GM12892 (cell line): ENCODE data around the gene ATXN10.

Source experiments
- DNase-seq: peaks from one replicate; pipeline ENCODE4 v3.0.0; 2011; ENCODE audit not compliant: insufficient read length
- FAIRE-seq: peaks from 2 replicates; lab custom pipeline; 2011; peaks lifted over from hg19 to GRCh38; lab: Jason Lieb, UNC
- POLR2A ChIP-seq: IDR thresholded peaks from 2 replicates; pipeline ENCODE4 v1.6.1; 2011; ENCODE audit warnings: low read depth, low read length, control low read depth
- POLR2AphosphoS5 ChIP-seq: IDR thresholded peaks from 2 replicates; pipeline ENCODE4 v1.6.1; 2011; ENCODE audit warnings: low read depth, low read length, control low read depth
- TAF1 ChIP-seq: IDR thresholded peaks from 2 replicates; pipeline ENCODE4 v1.6.1; 2011; ENCODE audit warnings: low read depth, mild to moderate bottlenecking, control low read depth, low read length, borderline replicate concordance

Gene ATXN10

GRCh38 chr22:45757068-45757467 lies 85.4 kb downstream of the ATXN10 start:
- TF ChIP-seq TAF1 = no peak
- TF ChIP-seq POLR2AphosphoS5 = no peak
- no peak for TF ChIP-seq POLR2A
- FAIRE-seq (no peak), DNase-seq (no peak)

GRCh38 chr22:45757936-45758335 lies 86.3 kb downstream of the ATXN10 start:
- FAIRE-seq (no peak), DNase-seq (no peak)
- TF ChIP-seq TAF1 = no peak
- TF ChIP-seq POLR2A = no peak
- no peak for TF ChIP-seq POLR2AphosphoS5

- no peak for FAIRE-seq
- no peak for DNase-seq
- no peak for TF ChIP-seq TAF1
Observed at GRCh38 chr22:45758603-45759002, 87.0 kb downstream of the ATXN10 start.

GRCh38 chr22:45760682-45761081 lies 89.0 kb downstream of the ATXN10 start:
- DNase-seq = no peak
- TF ChIP-seq POLR2AphosphoS5 = no peak
- no peak for TF ChIP-seq TAF1
- no peak for TF ChIP-seq POLR2A
- no peak for FAIRE-seq

GRCh38 chr22:45762545-45763235 lies 91.1 kb downstream of the ATXN10 start:
- DNase-seq (no peak), FAIRE-seq (no peak)
- TF ChIP-seq POLR2A (no peak), TAF1 (no peak), POLR2AphosphoS5 (no peak)

- TF ChIP-seq POLR2A (no peak), TAF1 (no peak)
- no peak for DNase-seq
- FAIRE-seq = no peak
Observed at GRCh38 chr22:45763236-45763624, 91.6 kb downstream of the ATXN10 start.

GRCh38 chr22:45768490-45768889 lies 96.9 kb downstream of the ATXN10 start:
- TF ChIP-seq POLR2A (no peak), POLR2AphosphoS5 (no peak), TAF1 (no peak)
- no peak for FAIRE-seq
- DNase-seq = no peak

- TF ChIP-seq POLR2AphosphoS5 = no peak
- no peak for TF ChIP-seq POLR2A
- no peak for TF ChIP-seq TAF1
- DNase-seq (no peak), FAIRE-seq (peak; percentile 50)
Observed at GRCh38 chr22:45769569-45770210, 98.1 kb downstream of the ATXN10 start.

- no peak for DNase-seq
- TF ChIP-seq POLR2A = no peak
- no peak for TF ChIP-seq TAF1
- TF ChIP-seq POLR2AphosphoS5 = no peak
- no peak for FAIRE-seq
Observed at GRCh38 chr22:45770506-45770905, 98.9 kb downstream of the ATXN10 start.

- FAIRE-seq (no peak), DNase-seq (no peak)
- TF ChIP-seq POLR2AphosphoS5 (no peak), TAF1 (no peak), POLR2A (no peak)
Observed at GRCh38 chr22:45771057-45771456, 99.4 kb downstream of the ATXN10 start.

- no peak for FAIRE-seq
- no peak for TF ChIP-seq TAF1
- TF ChIP-seq POLR2AphosphoS5 = no peak
- no peak for TF ChIP-seq POLR2A
- DNase-seq = no peak
Observed at GRCh38 chr22:45771711-45772110, 100.1 kb downstream of the ATXN10 start.

- no peak for DNase-seq
- FAIRE-seq = peak; percentile 63
- TF ChIP-seq POLR2A = no peak
- no peak for TF ChIP-seq POLR2AphosphoS5
- no peak for TF ChIP-seq TAF1
Observed at GRCh38 chr22:45772743-45773142, 101.1 kb downstream of the ATXN10 start.
